GM18907 (cell line): ENCODE measurements around the gene LIN52.

Experiments
- ATAC-seq: cut with Tn5 transposase; IDR thresholded peaks from one replicate; pipeline ENCODE4 v1.9.1; 2021; ENCODE audit warnings: mild to moderate bottlenecking, moderate library complexity; ENCODE audit not compliant: unreplicated experiment

The LIN52 gene

DNA sequence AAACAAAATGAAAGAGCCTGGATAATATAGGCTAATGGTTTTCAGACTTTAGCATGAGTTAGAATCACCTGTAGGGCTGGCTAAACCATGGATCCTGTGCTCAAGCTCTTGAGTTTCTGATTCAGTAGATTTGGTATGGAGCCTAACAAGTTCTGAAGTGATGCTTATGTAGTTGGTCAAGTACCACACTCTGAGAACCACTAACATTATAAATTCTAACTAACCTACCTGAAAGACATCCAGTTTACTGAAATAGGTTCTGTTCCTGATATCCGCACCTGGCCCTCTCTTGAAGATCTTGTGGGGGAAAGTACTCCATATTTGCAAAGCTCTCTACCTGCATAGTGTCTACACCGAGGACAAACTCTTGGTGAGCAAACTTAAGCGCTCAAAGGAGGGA is 95.1 kb downstream of the LIN52 start:
- no peak for ATAC-seq

- ATAC-seq = no peak
These were observed 106.3 kb downstream of the LIN52 start for GRCh38 chr14:74190927-74191575.

- no peak for ATAC-seq
These were observed 109.9 kb downstream of the LIN52 start for GRCh38 chr14:74194506-74195274.

DNA sequence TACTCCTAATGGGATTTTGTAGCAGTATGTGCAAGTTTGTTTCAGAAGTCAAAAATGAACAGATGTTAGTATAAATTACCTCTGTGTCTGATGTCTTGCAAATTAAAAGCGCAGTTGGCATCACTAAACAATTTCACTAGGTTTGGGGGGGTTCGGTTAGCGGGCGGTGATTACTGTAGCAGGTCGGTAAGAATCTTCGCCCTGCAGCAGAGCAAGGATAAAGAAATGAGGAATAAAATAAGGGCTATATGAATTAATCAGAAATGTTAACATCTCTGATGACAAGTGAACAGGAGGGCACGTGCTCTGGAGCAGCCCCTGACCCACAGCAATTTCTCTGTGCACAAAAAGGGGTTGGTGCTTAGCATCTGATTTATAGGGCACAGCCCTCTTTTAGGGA is 110.9 kb downstream of the LIN52 start:
- ATAC-seq = no peak

DNA sequence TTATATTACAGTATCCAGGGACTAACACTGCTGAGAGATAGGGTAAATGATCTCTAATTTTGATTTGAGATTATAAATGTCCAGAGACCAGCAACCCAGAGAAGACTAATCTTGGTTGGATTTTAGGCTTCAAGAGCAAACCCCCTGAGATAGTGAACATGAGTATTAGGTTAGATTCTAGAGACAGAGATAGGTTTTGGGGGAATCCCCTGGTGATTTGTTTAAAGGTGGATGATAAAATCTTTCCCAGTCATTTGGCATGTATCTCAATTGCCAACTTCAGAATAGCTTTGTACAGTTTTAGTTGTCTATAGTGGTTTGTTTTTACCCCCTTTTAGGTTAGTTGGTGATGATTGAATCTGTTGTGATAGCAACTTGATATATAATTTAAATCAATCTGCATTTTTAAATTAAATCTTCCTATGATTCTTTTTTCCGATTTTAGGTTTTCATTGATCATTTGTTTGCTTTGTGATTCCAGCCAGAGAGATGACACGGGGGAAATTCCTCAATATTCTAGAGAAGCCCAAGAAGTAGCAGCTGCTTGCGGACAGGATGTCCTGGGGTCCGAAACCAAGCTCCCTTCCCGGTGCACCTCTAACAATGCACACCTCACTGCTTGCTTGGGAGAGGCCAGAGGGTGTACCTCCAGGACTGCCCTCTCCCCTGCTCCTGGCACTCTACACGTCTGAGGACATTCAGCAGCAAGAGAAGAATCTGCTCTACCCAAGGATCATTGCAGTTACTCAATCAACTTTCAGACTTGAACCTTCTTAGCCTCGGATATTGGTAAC is 113.9 kb downstream of the LIN52 start:
- ATAC-seq = no peak

GRCh38 chr14:74202113-74202512 is 117.4 kb downstream of the LIN52 start:
- ATAC-seq = no peak

DNA sequence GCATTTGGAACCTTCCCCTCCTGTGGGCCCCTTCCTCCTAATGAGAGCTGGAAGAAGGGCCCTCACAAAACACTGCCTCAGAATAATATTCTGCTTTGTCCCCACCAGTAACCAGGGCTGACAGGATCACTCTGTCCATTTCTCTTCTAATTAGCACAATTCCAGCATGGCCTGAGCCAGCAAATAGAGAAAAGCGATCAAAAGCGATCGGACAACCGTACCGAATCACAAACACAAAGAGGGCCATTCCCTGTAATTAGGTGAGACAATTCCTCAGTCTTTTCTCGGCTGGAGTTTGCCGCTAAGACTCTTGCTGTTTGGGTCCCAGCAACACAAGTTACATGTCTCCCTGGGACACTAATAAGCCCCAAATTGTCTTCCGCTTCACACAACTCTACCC is 118.9 kb downstream of the LIN52 start:
- no peak for ATAC-seq

DNA sequence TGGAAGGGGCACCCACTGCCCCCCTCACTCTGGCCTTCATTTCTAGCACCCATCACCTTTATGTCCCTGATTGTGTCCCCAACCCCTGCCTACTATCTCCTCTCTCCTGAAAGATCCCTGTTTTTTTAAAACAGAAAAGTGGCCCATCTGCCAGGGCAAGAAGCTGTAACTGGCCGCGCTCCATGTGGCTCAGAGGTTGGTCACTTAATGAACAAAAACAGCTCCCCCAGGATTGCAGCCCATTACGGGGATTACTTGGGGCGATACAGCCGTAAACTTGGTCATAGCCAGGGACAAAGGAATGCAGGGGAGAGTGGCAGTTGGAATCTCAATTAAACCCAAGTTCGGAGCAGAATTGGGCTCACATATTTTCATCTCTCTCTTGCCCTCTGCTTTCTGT is 119.7 kb downstream of the LIN52 start:
- no peak for ATAC-seq

DNA sequence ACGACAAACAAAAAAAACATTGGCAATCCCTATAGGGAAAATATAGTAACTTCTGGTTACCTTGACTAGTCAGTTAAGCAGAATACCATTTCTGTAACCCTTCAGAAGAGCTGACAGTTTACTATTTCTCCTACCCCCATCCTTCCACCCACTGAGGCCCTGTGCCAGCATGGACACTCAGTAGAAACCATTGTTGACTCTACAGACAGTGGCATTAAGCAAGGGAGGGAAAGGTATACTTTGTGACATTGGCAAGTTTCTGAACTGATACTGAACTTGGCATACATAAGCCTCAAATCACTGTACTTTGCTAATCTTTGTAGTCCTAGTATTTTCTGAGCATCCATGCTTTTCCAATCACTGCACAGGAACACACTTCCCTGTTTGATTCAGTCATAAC is 121.1 kb downstream of the LIN52 start:
- ATAC-seq = no peak

GRCh38 chr14:74207943-74208342 is 123.2 kb downstream of the LIN52 start:
- ATAC-seq = no peak

- ATAC-seq = no peak
These were observed 123.9 kb downstream of the LIN52 start for GRCh38 chr14:74208642-74209041.

GRCh38 chr14:74211945-74212580 is 127.3 kb downstream of the LIN52 start:
- no peak for ATAC-seq

- no peak for ATAC-seq
These were observed 129.4 kb downstream of the LIN52 start for GRCh38 chr14:74213907-74214803.

- ATAC-seq = no peak
These were observed 131.9 kb downstream of the LIN52 start for GRCh38 chr14:74216671-74217070.

DNA sequence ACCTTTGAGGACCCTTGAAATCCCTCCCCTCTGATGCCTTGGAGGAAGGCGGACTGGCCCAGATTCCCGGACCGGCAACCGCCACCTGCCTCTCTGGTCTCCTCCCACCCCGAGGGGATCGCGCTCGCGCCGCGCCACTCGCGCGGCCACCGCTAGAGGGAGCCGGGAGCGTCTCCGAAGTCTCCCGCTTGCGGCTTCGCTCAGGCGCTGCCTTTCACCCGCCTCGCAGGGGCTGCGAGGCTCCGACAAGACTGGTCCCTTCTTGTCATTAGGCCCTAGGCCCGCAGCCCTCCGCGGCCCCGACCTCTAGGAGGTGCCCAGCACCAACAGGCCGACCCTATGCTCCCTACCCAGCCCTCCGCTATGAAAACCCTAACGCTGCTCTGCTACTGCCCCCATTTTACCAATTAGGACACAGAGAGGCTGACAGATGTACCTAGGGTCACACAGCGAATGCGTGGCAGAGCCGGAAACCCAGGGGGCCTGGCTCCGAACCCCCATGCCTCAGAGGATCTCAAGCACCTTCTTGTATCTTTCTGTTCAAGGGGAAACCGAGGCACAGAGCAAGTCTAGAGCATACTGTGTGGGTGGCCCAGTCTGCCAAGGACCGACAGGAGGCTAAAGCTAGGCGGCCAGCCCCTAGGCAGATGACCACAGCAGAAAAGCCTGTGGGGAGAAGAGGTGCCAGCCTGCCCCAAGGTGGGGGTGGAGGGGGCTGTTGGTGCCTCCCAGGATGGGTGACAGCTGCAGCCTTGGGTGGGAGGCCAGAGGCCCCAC is 133.1 kb downstream of the LIN52 start:
- no peak for ATAC-seq

GRCh38 chr14:74218462-74218861 is 133.7 kb downstream of the LIN52 start:
- no peak for ATAC-seq

GRCh38 chr14:74219277-74220205 is 134.8 kb downstream of the LIN52 start:
- ATAC-seq = no peak

GRCh38 chr14:74220991-74221390 is 136.2 kb downstream of the LIN52 start:
- ATAC-seq = no peak
